Loucy (cell line): ENCODE data around the gene ATXN2.

ENCODE experiments used
- CTCF ChIP-seq: fragments of 200-600 bp; sonication (generic); conservative IDR thresholded peaks from 2 replicates; pipeline ENCODE4 v1.5.1; 2014; ENCODE audit warnings: mild to moderate bottlenecking, antibody characterized with exemption, low read length
- EZH2phosphoT487 ChIP-seq: fragments of 200-600 bp; IDR thresholded peaks from 2 replicates; pipeline ENCODE4 v1.6.1; 2018; ENCODE audit warnings: antibody characterized with exemption, mild to moderate bottlenecking, moderate library complexity, borderline replicate concordance

GRCh38 chr12:111443586-111443985 lies 155.5 kb downstream of the ATXN2 start:
- TF ChIP-seq CTCF (no peak), EZH2phosphoT487 (no peak)
